ENCODE results near the gene AATK.

Gene AATK

GRCh38 chr17:81091154-81091553, 74.9 kb downstream of the AATK start:
- no peak overlapping the region for H3K4me3 ChIP-seq (ENCODE audit: low read length)
- no peak for DNase-seq (ENCODE audit: low read depth)
- no peak for TF ChIP-seq CTCF (conservative IDR thresholded peaks at IDR 0.05; ENCODE audit: low read length)

GRCh38 chr17:81090361-81091136, 75.5 kb downstream of the AATK start:
- TF ChIP-seq CTCF (conservative IDR thresholded peaks at IDR 0.05; ENCODE audit: low read length) = no peak
- H3K4me3 ChIP-seq (ENCODE audit: low read length) = no peak overlapping the region
- DNase-seq (ENCODE audit: low read depth) = peak; percentile 57

- no peak for DNase-seq (ENCODE audit: low read depth)
- H3K4me3 ChIP-seq (ENCODE audit: low read length) = no peak overlapping the region
- no peak for TF ChIP-seq CTCF (conservative IDR thresholded peaks at IDR 0.05; ENCODE audit: low read length)
Observed at GRCh38 chr17:81086789-81087551, 79.1 kb downstream of the AATK start.

- no peak overlapping the region for H3K4me3 ChIP-seq (ENCODE audit: low read length)
- DNase-seq (ENCODE audit: low read depth) = no peak
- no peak for TF ChIP-seq CTCF (conservative IDR thresholded peaks at IDR 0.05; ENCODE audit: low read length)
Observed at GRCh38 chr17:81085420-81085911, 80.6 kb downstream of the AATK start.

GRCh38 chr17:81084680-81085419, 81.2 kb downstream of the AATK start:
- no peak for TF ChIP-seq CTCF (conservative IDR thresholded peaks at IDR 0.05; ENCODE audit: low read length)
- no peak for DNase-seq (ENCODE audit: low read depth)
- H3K4me3 ChIP-seq (ENCODE audit: low read length) = no peak overlapping the region

GRCh38 chr17:81083125-81083765, 82.8 kb downstream of the AATK start:
- no peak for TF ChIP-seq CTCF (conservative IDR thresholded peaks at IDR 0.05; ENCODE audit: low read length)
- no peak for DNase-seq (ENCODE audit: low read depth)
- H3K4me3 ChIP-seq (ENCODE audit: low read length) = no peak overlapping the region
